Endothelial cell of umbilical vein (primary cell): ENCODE data around the gene DDX23. TPM values are rescaled to one million over a fixed set of nuclear protein-coding genes. Genes with fewer than 3 reads are reported as not detected.

ENCODE experiments used
- BruUV-seq: library from RNA; stranded (reverse); fragments of 400-500 nt; replicated peaks from 2 replicates; lab custom pipeline; 2021; lab: Mats Ljungman, UMichigan
- CTCF ChIA-PET: fragments of 300-600, 350-600 bp; sonication (Branson Sonifier 250); formaldehyde crosslinking; loops from one replicate; lab custom pipeline; 2021; ENCODE audit warnings: antibody characterized with exemption, inconsistent platforms; lab: Charles Lee
- POLR2A ChIA-PET: fragments of 300-600, 350-600 bp; sonication (Branson Sonifier 250); formaldehyde crosslinking; loops from one replicate; lab custom pipeline; 2021; ENCODE audit warnings: antibody characterized with exemption, inconsistent platforms; lab: Charles Lee
- DNase-seq: peaks from one replicate; pipeline ENCODE4 v3.0.0-alpha.2; 2011; ENCODE audit warnings: low read depth, low spot score
- FAIRE-seq: peaks from 2 replicates; lab custom pipeline; 2011; peaks lifted over from hg19 to GRCh38; lab: Jason Lieb, UNC
- H2AFZ ChIP-seq: 2 replicates; pipeline ENCODE4 v1.6.0; 2012; ENCODE audit warnings: low read depth, low read length, control low read depth, inconsistent platforms
- H3K27ac ChIP-seq: 2 replicates; pipeline ENCODE4 v1.5.1; 2011; ENCODE audit warnings: low read depth, mild to moderate bottlenecking, control low read depth, low read length, moderate library complexity; ENCODE audit not compliant: insufficient read depth
- H3K27me3 ChIP-seq, 2 experiments: 2 replicates each; pipeline versions ENCODE4 v1.6.0 to v1.6.1; 2011; ENCODE audit warnings: low read length in 2 of 2, mixed read lengths in 1 of 2; ENCODE audit not compliant: control insufficient read depth in 2 of 2, insufficient read depth in 2 of 2
- H3K36me3 ChIP-seq, 2 experiments: 2 replicates in 1 of 2; 3 replicates in 1 of 2; pipeline ENCODE4 v1.5.1; 2011; ENCODE audit warnings: low read length in 2 of 2, mild to moderate bottlenecking in 1 of 2, moderate library complexity in 1 of 2; ENCODE audit not compliant: control insufficient read depth in 2 of 2, insufficient read depth in 2 of 2; ENCODE audit errors: extremely low read depth in 1 of 2
- H3K4me1 ChIP-seq: 3 replicates; pipeline ENCODE4 v1.5.1; 2011; ENCODE audit warnings: mild to moderate bottlenecking, low read length; ENCODE audit not compliant: control insufficient read depth, insufficient read depth; ENCODE audit errors: extremely low read depth
- H3K4me2 ChIP-seq: 2 replicates; pipeline ENCODE4 v1.6.1; 2011; ENCODE audit warnings: low read length, control low read depth, mixed read lengths; ENCODE audit not compliant: insufficient read depth
- H3K4me3 ChIP-seq, 3 experiments: fragments of 200-600 bp in 1 of 3; sonication (generic), shearing (Covaris generic) in 1 of 3; replicated peaks in 1 of 3; 2 replicates each; pipeline ENCODE4 v1.5.1; 2011 to 2016; ENCODE audit warnings: control low read depth in 3 of 3, low read length in 3 of 3, mild to moderate bottlenecking in 2 of 3, inconsistent platforms in 1 of 3, low read depth in 1 of 3, moderate library complexity in 1 of 3; ENCODE audit not compliant: insufficient read depth in 1 of 3
- H3K79me2 ChIP-seq: 2 replicates; pipeline ENCODE4 v1.6.0; 2012; ENCODE audit warnings: low read length, inconsistent platforms; ENCODE audit not compliant: control insufficient read depth, insufficient read depth
- H3K9ac ChIP-seq: replicated peaks from 2 replicates; pipeline ENCODE3; 2011; ENCODE audit warnings: low read length, control low read depth; ENCODE audit not compliant: insufficient read depth; ENCODE audit errors: extremely low read depth
- H3K9me1 ChIP-seq: replicated peaks from 3 replicates; pipeline ENCODE4 v1.6.0; 2011; ENCODE audit warnings: mild to moderate bottlenecking, low read length; ENCODE audit not compliant: control insufficient read depth, insufficient read depth; ENCODE audit errors: extremely low read depth
- H3K9me3 ChIP-seq: replicated peaks from 2 replicates; pipeline ENCODE4 v1.5.1; 2012; ENCODE audit warnings: low read length, inconsistent platforms; ENCODE audit not compliant: control insufficient read depth, insufficient read depth
- H4K20me1 ChIP-seq: replicated peaks from 2 replicates; pipeline ENCODE3; 2011; ENCODE audit warnings: mild to moderate bottlenecking, low read length; ENCODE audit not compliant: control insufficient read depth, insufficient read depth; ENCODE audit errors: extremely low read depth
- CTCF ChIP-seq, 2 donors: IDR thresholded peaks; 1 replicate in 1 of 2; 2 replicates in 1 of 2; pipeline ENCODE4 v1.5.1; 2011; ENCODE audit warnings: low read length in 2 of 2, mild to moderate bottlenecking in 2 of 2, moderate library complexity in 2 of 2, control low read depth in 1 of 2, inconsistent platforms in 1 of 2, low read depth in 1 of 2; ENCODE audit not compliant: insufficient read depth in 1 of 2; ENCODE audit errors: extremely low read depth in 1 of 2
- EZH2 ChIP-seq: IDR thresholded peaks from 2 replicates; pipeline ENCODE4 v1.6.1; 2012; ENCODE audit warnings: borderline replicate concordance, low read depth, mild to moderate bottlenecking, moderate library complexity, low read length, inconsistent platforms; ENCODE audit not compliant: severe bottlenecking
- FOS ChIP-seq: IDR thresholded peaks from 2 replicates; pipeline ENCODE4 v1.6.1; 2011; ENCODE audit warnings: mild to moderate bottlenecking, low read length, moderate library complexity, borderline replicate concordance; ENCODE audit not compliant: insufficient read depth
- GATA2 ChIP-seq: IDR thresholded peaks from 2 replicates; pipeline ENCODE4 v1.7.0; 2011; ENCODE audit warnings: low read depth, mild to moderate bottlenecking, moderate library complexity, mixed read lengths, low read length; ENCODE audit not compliant: insufficient read length, insufficient read depth
- JUN ChIP-seq: IDR thresholded peaks from 2 replicates; pipeline ENCODE4 v1.6.1; 2011; ENCODE audit warnings: borderline replicate concordance, low read depth; ENCODE audit not compliant: insufficient read length, insufficient read depth
- MAX ChIP-seq: IDR thresholded peaks from 2 replicates; pipeline ENCODE4 v1.6.1; 2011; ENCODE audit not compliant: insufficient read depth, insufficient read length
- MYC ChIP-seq: IDR thresholded peaks from one replicate; pipeline ENCODE4 v1.6.1; 2011; ENCODE audit warnings: mild to moderate bottlenecking, low read depth, low read length
- POLR2A ChIP-seq: IDR thresholded peaks from 2 replicates; pipeline ENCODE4 v1.6.1; 2012; ENCODE audit warnings: low read depth, mild to moderate bottlenecking, control low read depth, low read length
- POLR2AphosphoS5 ChIP-seq: IDR thresholded peaks from 2 replicates; pipeline ENCODE4 v1.6.1; 2012; ENCODE audit warnings: low read depth, mild to moderate bottlenecking, control low read depth, low read length, moderate library complexity; ENCODE audit not compliant: insufficient read depth
- dilution Hi-C: fragments of 300-500 bp; cut with MboI; formaldehyde crosslinking; loops from one replicate; pipeline ENCODE4 v1.15.0; 2019; ENCODE audit warnings: low sequenced_read_pairs; ENCODE audit not compliant: extremely low pct_ligation_motif_present
- intact Hi-C: fragments of 100-400 bp; cut with micrococcal nuclease; formaldehyde crosslinking; loops from one replicate; pipeline ENCODE4 v1.10.0; 2022
- polyA plus RNA-seq, 4 experiments: library from polyadenylated mRNA; depleted of rRNA in 3 of 4; stranded (reverse) in 3 of 4; unstranded in 1 of 4; fragments of >200 nt; gene quantifications; 2 replicates each; pipeline versions ENCODE4 v1.2.1 to v1.2.3, GENCODE V29; 2011 to 2012; ENCODE audit warnings: missing spikeins in 1 of 4
- total RNA-seq: library from RNA; stranded (reverse); gene quantifications from 2 replicates; pipeline ENCODE4 v1.2.3, GENCODE V29; 2021

The DDX23 gene
- total and polyA plus RNA-seq, 2 donors (not counting 3 experiments of a cell fraction or from before 2014, with no cell fraction given), result 56.0 to 107 TPM

- CTCF ChIA-PET, result interaction anchor here (0.7 to 11.3 kb wide), 8 partner anchors 11 to 142 kb away, joined by 3 to 703 read pairs (median 56); partner anchors contain the start of gene RND1
- POLR2A ChIA-PET, result no interaction called here
- no peaks in the 10 kb centered on the region for H4K20me1 ChIP-seq
- intact Hi-C loops (no loop called here), dilution Hi-C loops (no loop called here)
- H3K36me3 ChIP-seq, result peaks cover 0 to 6% of the 10 kb centered on the region in 2 experiments
- no peak overlapping the region for H2AFZ ChIP-seq
- no peak for DNase-seq
- H3K4me2 ChIP-seq, result no peak overlapping the region
- TF ChIP-seq GATA2 (no peak), FOS (no peak), MYC (no peak), EZH2 (no peak), CTCF (IDR thresholded peaks at IDR 0.05; ENCODE audit: extremely low read depth in 1 of 2, insufficient read depth in 1 of 2, low read depth in 1 of 2, low read length in 2 of 2) (no peak), POLR2A (no peak), MAX (no peak), POLR2AphosphoS5 (no peak), JUN (no peak)
- BruUV-seq, result no TSS peak
- no peak overlapping the region for H3K9ac ChIP-seq
- H3K79me2 ChIP-seq, result peaks cover 24% of the 10 kb centered on the region
- H3K27me3 ChIP-seq, result no peaks in the 10 kb centered on the region
- no peaks in the 10 kb centered on the region for H3K9me1 ChIP-seq
- peaks cover 18% of the 10 kb centered on the region for H3K4me1 ChIP-seq
- FAIRE-seq, result no peak
- H3K4me3 ChIP-seq, result no peak overlapping the region
- H3K9me3 ChIP-seq, result no peaks in the 10 kb centered on the region
- no peak overlapping the region for H3K27ac ChIP-seq
Observed at GRCh38 chr12:48854488-48854887, 2.5 kb upstream of the DDX23 start.
